Suprapubic skin (tissue), 4 donors: ENCODE data around the gene INHBB. TPM values are rescaled to one million over a fixed set of nuclear protein-coding genes. Genes with fewer than 3 reads are reported as not detected.

Experiments used
- DNase-seq, 2 donors: peaks; one replicate each; pipeline ENCODE4 v3.0.0-alpha.2; 2019; ENCODE audit warnings: low spot score in 2 of 2
- H3K27ac ChIP-seq: fragments of 200-600 bp; sonication (generic); one replicate; pipeline ENCODE4 v1.5.1; 2019
- H3K27me3 ChIP-seq: fragments of 200-600 bp; sonication (generic); one replicate; pipeline ENCODE4 v1.5.1; 2019
- H3K36me3 ChIP-seq: fragments of 200-600 bp; sonication (generic); one replicate; pipeline ENCODE4 v1.5.1; 2019
- H3K4me1 ChIP-seq: fragments of 200-600 bp; sonication (generic); one replicate; pipeline ENCODE4 v1.5.1; 2019
- H3K4me3 ChIP-seq: fragments of 200-600 bp; sonication (generic); one replicate; pipeline ENCODE4 v1.5.1; 2019; ENCODE audit warnings: mild to moderate bottlenecking
- H3K9me3 ChIP-seq: fragments of 200-600 bp; sonication (generic); one replicate; pipeline ENCODE4 v1.5.1; 2019
- CTCF ChIP-seq, 2 donors: fragments of 200-600 bp in 1 of 2; fragments of 450-650 bp in 1 of 2; sonication (generic) in 1 of 2; IDR thresholded peaks; one replicate each; pipeline ENCODE4 v1.5.1; 2016 to 2019; ENCODE audit warnings: antibody characterized with exemption in 2 of 2, mild to moderate bottlenecking in 1 of 2, moderate library complexity in 1 of 2
- EP300 ChIP-seq: sonication (generic); formaldehyde crosslinking; IDR thresholded peaks from one replicate; pipeline ENCODE4 v1.6.1; 2017; ENCODE audit warnings: antibody characterized with exemption
- POLR2A ChIP-seq, 2 donors: fragments of 450-650 bp; IDR thresholded peaks; one replicate each; pipeline ENCODE4 v1.6.1; 2017; ENCODE audit warnings: antibody characterized with exemption in 2 of 2, mild to moderate bottlenecking in 2 of 2, moderate library complexity in 2 of 2
- POLR2AphosphoS5 ChIP-seq, 3 donors: sonication (generic); formaldehyde crosslinking; IDR thresholded peaks; one replicate each; pipeline ENCODE4 v1.6.1; 2017; ENCODE audit warnings: antibody characterized with exemption in 3 of 3
- WGBS: methylation state at CpG from one replicate; pipeline ENCODE4 v1.1.5; 2018; 5-methylcytosine and 5-hydroxymethylcytosine counted together
- total RNA-seq, 4 donors: library from RNA; depleted of rRNA; stranded (reverse); fragments of >200 nt; gene quantifications; one replicate each; pipeline ENCODE4 v1.1.0, GENCODE V29; 2016

The INHBB gene
- total RNA-seq, 4 donors from 2014 or later = 12.1 to 26.1 (median 18.2) TPM

- no peak for DNase-seq
- Histone ChIP-seq H3K9me3 (no peaks in the 10 kb centered on the region), H3K4me3 (no peak overlapping the region), H3K36me3 (peaks cover 64% of the 10 kb centered on the region), H3K4me1 (no peaks in the 10 kb centered on the region), H3K27me3 (no peaks in the 10 kb centered on the region), H3K27ac (no peak overlapping the region)
- TF ChIP-seq EP300 (no peak), POLR2AphosphoS5 (IDR thresholded peaks at IDR 0.05) (no peak), CTCF (IDR thresholded peaks at IDR 0.05) (no peak)
- WGBS = 70% methylated on average over 5 of the region's 5 CpGs
These were observed 44.7 kb upstream of the INHBB start for GRCh38 chr2:120301284-120301683.

- no peaks in the 10 kb centered on the region for H3K4me1 ChIP-seq
- no peaks in the 10 kb centered on the region for H3K27me3 ChIP-seq
- peaks cover 57% of the 10 kb centered on the region for H3K36me3 ChIP-seq
- TF ChIP-seq POLR2AphosphoS5 (IDR thresholded peaks at IDR 0.05) (no peak), EP300 (no peak), POLR2A (IDR thresholded peaks at IDR 0.05) (no peak), CTCF (IDR thresholded peaks at IDR 0.05) (no peak)
- H3K4me3 ChIP-seq = no peak overlapping the region
- no peak overlapping the region for H3K27ac ChIP-seq
- DNase-seq = no peak
- no peaks in the 10 kb centered on the region for H3K9me3 ChIP-seq
- WGBS = 95% methylated on average over 12 of the region's 12 CpGs
These were observed 43.6 kb upstream of the INHBB start for GRCh38 chr2:120302301-120302700.

- Histone ChIP-seq H3K4me3 (no peak overlapping the region), H3K27me3 (no peaks in the 10 kb centered on the region), H3K4me1 (peaks cover 3% of the 10 kb centered on the region), H3K36me3 (peaks cover 49% of the 10 kb centered on the region), H3K9me3 (no peaks in the 10 kb centered on the region), H3K27ac (no peak overlapping the region)
- 90% methylated on average over 6 of the region's 6 CpGs for WGBS
- no peak for DNase-seq
- TF ChIP-seq CTCF (IDR thresholded peaks at IDR 0.05) = no peak
These were observed 42.8 kb upstream of the INHBB start for GRCh38 chr2:120303177-120303576.

GRCh38 chr2:120305296-120305695 is 40.6 kb upstream of the INHBB start:
- no peaks in the 10 kb centered on the region for H3K9me3 ChIP-seq
- TF ChIP-seq CTCF (IDR thresholded peaks at IDR 0.05) (no peak), POLR2AphosphoS5 (IDR thresholded peaks at IDR 0.05) (no peak), EP300 (no peak), POLR2A (IDR thresholded peaks at IDR 0.05) (no peak)
- no peak overlapping the region for H3K4me3 ChIP-seq
- H3K27ac ChIP-seq = no peak overlapping the region
- H3K27me3 ChIP-seq = no peaks in the 10 kb centered on the region
- peaks cover 3% of the 10 kb centered on the region for H3K4me1 ChIP-seq
- 87% methylated on average over 6 of the region's 6 CpGs for WGBS
- no peak for DNase-seq
- H3K36me3 ChIP-seq = peaks cover 32% of the 10 kb centered on the region

GRCh38 chr2:120305937-120306490 is 39.9 kb upstream of the INHBB start:
- Histone ChIP-seq H3K36me3 (peaks cover 26% of the 10 kb centered on the region), H3K4me1 (peaks cover 3% of the 10 kb centered on the region), H3K9me3 (no peaks in the 10 kb centered on the region), H3K4me3 (no peak overlapping the region), H3K27ac (no peak overlapping the region), H3K27me3 (no peaks in the 10 kb centered on the region)
- no peak for DNase-seq
- TF ChIP-seq POLR2A (IDR thresholded peaks at IDR 0.05) = no peak
- no peak for TF ChIP-seq POLR2AphosphoS5 (IDR thresholded peaks at IDR 0.05)
- no peak for TF ChIP-seq EP300
- TF ChIP-seq CTCF (IDR thresholded peaks at IDR 0.05) = no peak
- WGBS = 92% methylated on average over 5 of the region's 5 CpGs
